ENCODE results near the gene MICU1. TPM values are rescaled to one million over a fixed set of nuclear protein-coding genes. Genes with fewer than 3 reads are reported as not detected.
"Not testable (repeated sequence)": the region's sequence is repeated elsewhere in the genome, so short reads cannot be mapped to it uniquely, and the experiment has no call there.

The MICU1 gene
- total RNA-seq, 2 experiments from 2014 or later: 41.2 to 41.7 TPM

- no peak for DNase-seq
- Mint-ChIP-seq H3K4me3 (no peak overlapping the region), H3K27me3 (no peaks in the 10 kb centered on the region), H3K27ac (no peak overlapping the region), H3K4me1 (ENCODE audit: low read depth) (no peaks in the 10 kb centered on the region), H3K36me3 (peaks cover 27% of the 10 kb centered on the region), H3K9me3 (no peaks in the 10 kb centered on the region)
- CTCF ChIA-PET: no interaction called here
- intact Hi-C loops (cut with micrococcal nuclease): no loop called here
- POLR2A ChIA-PET: no interaction called here
Measured at GRCh38 chr10:72421885-72422540, 203.9 kb downstream of the MICU1 start.

GRCh38 chr10:72419241-72419640 is 206.6 kb downstream of the MICU1 start:
- ChIA-PET POLR2A (no interaction called here), CTCF (no interaction called here)
- H3K27ac Mint-ChIP-seq: no peak overlapping the region
- no peaks in the 10 kb centered on the region for H3K4me1 Mint-ChIP-seq (ENCODE audit: low read depth)
- DNase-seq: no peak
- no peak overlapping the region for H3K4me3 Mint-ChIP-seq
- H3K9me3 Mint-ChIP-seq: no peaks in the 10 kb centered on the region
- intact Hi-C loops (cut with micrococcal nuclease): no loop called here
- H3K36me3 Mint-ChIP-seq: peaks cover 36% of the 10 kb centered on the region
- no peaks in the 10 kb centered on the region for H3K27me3 Mint-ChIP-seq

- intact Hi-C loops (cut with micrococcal nuclease): no loop called here
- H3K4me3 Mint-ChIP-seq: no peak overlapping the region
- H3K27me3 Mint-ChIP-seq: no peaks in the 10 kb centered on the region
- peaks cover 38% of the 10 kb centered on the region for H3K36me3 Mint-ChIP-seq
- no peak overlapping the region for H3K27ac Mint-ChIP-seq
- DNase-seq: no peak
- H3K9me3 Mint-ChIP-seq: no peaks in the 10 kb centered on the region
- H3K4me1 Mint-ChIP-seq (ENCODE audit: low read depth): no peaks in the 10 kb centered on the region
- ChIA-PET CTCF (no interaction called here), POLR2A (no interaction called here)
Measured at GRCh38 chr10:72418679-72419078, 207.2 kb downstream of the MICU1 start.

GRCh38 chr10:72417971-72418370 is 207.9 kb downstream of the MICU1 start:
- no peaks in the 10 kb centered on the region for H3K4me1 Mint-ChIP-seq (ENCODE audit: low read depth)
- ChIA-PET CTCF (no interaction called here), POLR2A (no interaction called here)
- no peaks in the 10 kb centered on the region for H3K27me3 Mint-ChIP-seq
- H3K36me3 Mint-ChIP-seq: peaks cover 35% of the 10 kb centered on the region
- no peak overlapping the region for H3K27ac Mint-ChIP-seq
- no peak overlapping the region for H3K4me3 Mint-ChIP-seq
- intact Hi-C loops (cut with micrococcal nuclease): no loop called here
- no peaks in the 10 kb centered on the region for H3K9me3 Mint-ChIP-seq
- DNase-seq: no peak

GRCh38 chr10:72416661-72417060 is 209.2 kb downstream of the MICU1 start:
- no peak overlapping the region for H3K4me3 Mint-ChIP-seq
- no peaks in the 10 kb centered on the region for H3K27me3 Mint-ChIP-seq
- ChIA-PET POLR2A (no interaction called here), CTCF (no interaction called here)
- no peaks in the 10 kb centered on the region for H3K9me3 Mint-ChIP-seq
- H3K27ac Mint-ChIP-seq: no peak overlapping the region
- intact Hi-C loops (cut with micrococcal nuclease): no loop called here
- no peak for DNase-seq
- H3K36me3 Mint-ChIP-seq: peaks cover 24% of the 10 kb centered on the region
- no peaks in the 10 kb centered on the region for H3K4me1 Mint-ChIP-seq (ENCODE audit: low read depth)

- CTCF ChIA-PET: interaction anchor here (0.7 kb wide), 1 partner anchor 197 kb away, joined by 3 read pairs; no protein-coding TSS in a partner anchor
- no peak for DNase-seq
- POLR2A ChIA-PET: interaction anchor here (1.5 kb wide), 1 partner anchor 11 kb away, joined by 7 read pairs; no protein-coding TSS in a partner anchor
- no peaks in the 10 kb centered on the region for H3K9me3 Mint-ChIP-seq
- no peaks in the 10 kb centered on the region for H3K4me1 Mint-ChIP-seq (ENCODE audit: low read depth)
- H3K4me3 Mint-ChIP-seq: no peak overlapping the region
- intact Hi-C loops (cut with micrococcal nuclease): no loop called here
- no peak overlapping the region for H3K27ac Mint-ChIP-seq
- H3K27me3 Mint-ChIP-seq: no peaks in the 10 kb centered on the region
- H3K36me3 Mint-ChIP-seq: peaks cover 17% of the 10 kb centered on the region
Measured at GRCh38 chr10:72414642-72415041, 211.2 kb downstream of the MICU1 start.

GRCh38 chr10:72409167-72409566 is 216.7 kb downstream of the MICU1 start:
- intact Hi-C loops (cut with micrococcal nuclease): no loop called here
- H3K27ac Mint-ChIP-seq: no peak overlapping the region
- no peak overlapping the region for H3K4me3 Mint-ChIP-seq
- ChIA-PET POLR2A (no interaction called here), CTCF (interaction anchor here (1.0 kb wide), 1 partner anchor 897 kb away, joined by 3 read pairs; no protein-coding TSS in a partner anchor)
- no peak for DNase-seq
- H3K27me3 Mint-ChIP-seq: no peaks in the 10 kb centered on the region
- H3K9me3 Mint-ChIP-seq: no peaks in the 10 kb centered on the region
- H3K4me1 Mint-ChIP-seq (ENCODE audit: low read depth): peaks cover 3% of the 10 kb centered on the region
- H3K36me3 Mint-ChIP-seq: peaks cover 5% of the 10 kb centered on the region

- Mint-ChIP-seq H3K4me1 (ENCODE audit: low read depth) (peaks cover 3% of the 10 kb centered on the region), H3K36me3 (peaks cover 3% of the 10 kb centered on the region), H3K27ac (no peak overlapping the region), H3K4me3 (no peak overlapping the region), H3K9me3 (no peaks in the 10 kb centered on the region), H3K27me3 (no peaks in the 10 kb centered on the region)
- CTCF ChIA-PET: no interaction called here
- POLR2A ChIA-PET: no interaction called here
- intact Hi-C loops (cut with micrococcal nuclease): no loop called here
- no peak for DNase-seq
Measured at GRCh38 chr10:72407927-72408600, 217.8 kb downstream of the MICU1 start.

GRCh38 chr10:72407471-72407870 is 218.4 kb downstream of the MICU1 start:
- H3K4me3 Mint-ChIP-seq: no peak overlapping the region
- intact Hi-C loops (cut with micrococcal nuclease): no loop called here
- no peak for DNase-seq
- H3K36me3 Mint-ChIP-seq: peaks cover 5% of the 10 kb centered on the region
- CTCF ChIA-PET: no interaction called here
- no peak overlapping the region for H3K27ac Mint-ChIP-seq
- H3K4me1 Mint-ChIP-seq (ENCODE audit: low read depth): peaks cover 3% of the 10 kb centered on the region
- POLR2A ChIA-PET: no interaction called here
- no peaks in the 10 kb centered on the region for H3K9me3 Mint-ChIP-seq
- H3K27me3 Mint-ChIP-seq: no peaks in the 10 kb centered on the region

GRCh38 chr10:72395581-72395980 is 230.3 kb downstream of the MICU1 start:
- H3K4me1 Mint-ChIP-seq (ENCODE audit: low read depth); H3K4me3 Mint-ChIP-seq; H3K27me3 Mint-ChIP-seq; H3K27ac Mint-ChIP-seq; intact Hi-C loops (cut with micrococcal nuclease); CTCF ChIA-PET; DNase-seq; POLR2A ChIA-PET; H3K9me3 Mint-ChIP-seq: not testable (repeated sequence)
- H3K36me3 Mint-ChIP-seq: peaks cover 19% of the 10 kb centered on the region

- H3K4me3 Mint-ChIP-seq: no peak overlapping the region
- intact Hi-C loops (cut with micrococcal nuclease): no loop called here
- CTCF ChIA-PET: no interaction called here
- peaks cover 13% of the 10 kb centered on the region for H3K36me3 Mint-ChIP-seq
- DNase-seq: no peak
- H3K9me3 Mint-ChIP-seq: no peaks in the 10 kb centered on the region
- H3K27me3 Mint-ChIP-seq: no peaks in the 10 kb centered on the region
- POLR2A ChIA-PET: no interaction called here
- H3K27ac Mint-ChIP-seq: no peak overlapping the region
- no peaks in the 10 kb centered on the region for H3K4me1 Mint-ChIP-seq (ENCODE audit: low read depth)
Measured at GRCh38 chr10:72392571-72392970, 233.3 kb downstream of the MICU1 start.

- intact Hi-C loops (cut with micrococcal nuclease): no loop called here
- H3K36me3 Mint-ChIP-seq: peaks cover 5% of the 10 kb centered on the region
- no peak for DNase-seq
- no peaks in the 10 kb centered on the region for H3K27me3 Mint-ChIP-seq
- H3K4me1 Mint-ChIP-seq (ENCODE audit: low read depth): no peaks in the 10 kb centered on the region
- no peak overlapping the region for H3K4me3 Mint-ChIP-seq
- ChIA-PET CTCF (no interaction called here), POLR2A (no interaction called here)
- no peak overlapping the region for H3K27ac Mint-ChIP-seq
- H3K9me3 Mint-ChIP-seq: no peaks in the 10 kb centered on the region
Measured at GRCh38 chr10:72390764-72391163, 235.1 kb downstream of the MICU1 start.

GRCh38 chr10:72389716-72390115 is 236.2 kb downstream of the MICU1 start:
- Mint-ChIP-seq H3K4me3 (no peak overlapping the region), H3K4me1 (ENCODE audit: low read depth) (no peaks in the 10 kb centered on the region), H3K27ac (no peak overlapping the region), H3K36me3 (peaks cover 3% of the 10 kb centered on the region), H3K27me3 (no peaks in the 10 kb centered on the region), H3K9me3 (no peaks in the 10 kb centered on the region)
- intact Hi-C loops (cut with micrococcal nuclease): no loop called here
- no peak for DNase-seq
- ChIA-PET CTCF (interaction anchor here (0.6 to 0.8 kb wide), 2 partner anchors 25 to 27 kb away, joined by 3 read pairs; no protein-coding TSS in a partner anchor), POLR2A (no interaction called here)

All from activated CD4-positive, alpha-beta memory T cell treated with anti-CD3 and anti-CD28 coated beads for 36 hours (primary cell).